HG02763 (cell line): ENCODE data around the gene NLGN2.

Experiments
- ATAC-seq: cut with Tn5 transposase; IDR thresholded peaks from one replicate; pipeline ENCODE4 v1.9.1; 2021; ENCODE audit warnings: mild to moderate bottlenecking, moderate library complexity; ENCODE audit not compliant: unreplicated experiment

Gene NLGN2

GRCh38 chr17:7462474-7463371, 55.1 kb downstream of the NLGN2 start:
- no peak for ATAC-seq

GRCh38 chr17:7463372-7463846, 55.8 kb downstream of the NLGN2 start:
- ATAC-seq: no peak

- ATAC-seq: no peak
These were observed 56.4 kb downstream of the NLGN2 start for GRCh38 chr17:7464081-7464480.

GRCh38 chr17:7465597-7466275, 58.1 kb downstream of the NLGN2 start:
- ATAC-seq: no peak

- no peak for ATAC-seq
These were observed 58.6 kb downstream of the NLGN2 start for GRCh38 chr17:7466318-7466638.

GRCh38 chr17:7466639-7467341, 59.1 kb downstream of the NLGN2 start:
- ATAC-seq: no peak

- ATAC-seq: no peak
These were observed 59.9 kb downstream of the NLGN2 start for GRCh38 chr17:7467498-7467897.

GRCh38 chr17:7468290-7468689, 60.6 kb downstream of the NLGN2 start:
- no peak for ATAC-seq

- ATAC-seq: no peak
These were observed 61.3 kb downstream of the NLGN2 start for GRCh38 chr17:7468804-7469389.
